HG03064 (cell line): ENCODE data around the gene PDGFB.

ENCODE experiments used
- ATAC-seq: cut with Tn5 transposase; IDR thresholded peaks from one replicate; pipeline ENCODE4 v1.9.1; 2021; ENCODE audit warnings: low read depth; ENCODE audit not compliant: unreplicated experiment

The PDGFB gene

GRCh38 chr22:39178206-39179111 is 66.3 kb downstream of the PDGFB start:
- ATAC-seq: no peak

- ATAC-seq: no peak
Measured at GRCh38 chr22:39177791-39178190, 67.0 kb downstream of the PDGFB start.

GRCh38 chr22:39177456-39177775 is 67.4 kb downstream of the PDGFB start:
- ATAC-seq: no peak

DNA sequence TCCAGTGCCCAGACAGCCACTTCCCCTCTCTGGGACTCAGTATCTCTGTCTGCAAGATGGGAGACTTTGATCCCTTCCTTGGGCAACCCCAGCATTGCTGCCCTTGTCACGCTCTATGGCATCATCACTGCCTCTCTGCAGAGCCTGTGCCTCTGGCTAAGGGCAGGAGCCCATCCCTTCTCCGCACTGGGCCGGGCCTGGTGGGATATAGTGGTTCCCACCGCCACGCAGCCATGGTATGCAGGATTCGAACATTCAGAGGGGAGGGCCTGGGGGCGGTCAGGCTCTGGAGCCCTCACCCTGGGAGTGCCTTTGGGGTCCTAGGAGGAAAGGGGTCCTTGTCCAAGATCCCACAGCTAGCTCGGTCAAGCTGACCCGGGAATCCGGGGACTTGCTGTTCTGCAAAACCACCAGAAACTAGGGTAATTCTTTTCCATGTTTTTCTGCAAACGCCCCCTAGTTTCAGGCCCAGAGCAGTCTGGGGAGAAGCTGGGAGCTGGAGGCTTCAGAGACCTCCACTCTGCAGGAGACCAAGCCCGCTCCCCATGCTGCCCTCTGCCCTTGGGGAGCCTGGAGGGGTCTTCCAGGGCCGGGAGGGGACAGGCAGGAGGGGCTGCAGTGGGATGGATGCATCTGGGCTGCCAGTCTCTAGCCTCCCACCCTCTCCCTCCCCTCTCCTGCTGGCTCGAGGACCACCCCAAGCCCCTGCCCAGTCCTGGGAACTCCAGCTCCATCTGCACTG is 67.9 kb downstream of the PDGFB start:
- no peak for ATAC-seq

DNA sequence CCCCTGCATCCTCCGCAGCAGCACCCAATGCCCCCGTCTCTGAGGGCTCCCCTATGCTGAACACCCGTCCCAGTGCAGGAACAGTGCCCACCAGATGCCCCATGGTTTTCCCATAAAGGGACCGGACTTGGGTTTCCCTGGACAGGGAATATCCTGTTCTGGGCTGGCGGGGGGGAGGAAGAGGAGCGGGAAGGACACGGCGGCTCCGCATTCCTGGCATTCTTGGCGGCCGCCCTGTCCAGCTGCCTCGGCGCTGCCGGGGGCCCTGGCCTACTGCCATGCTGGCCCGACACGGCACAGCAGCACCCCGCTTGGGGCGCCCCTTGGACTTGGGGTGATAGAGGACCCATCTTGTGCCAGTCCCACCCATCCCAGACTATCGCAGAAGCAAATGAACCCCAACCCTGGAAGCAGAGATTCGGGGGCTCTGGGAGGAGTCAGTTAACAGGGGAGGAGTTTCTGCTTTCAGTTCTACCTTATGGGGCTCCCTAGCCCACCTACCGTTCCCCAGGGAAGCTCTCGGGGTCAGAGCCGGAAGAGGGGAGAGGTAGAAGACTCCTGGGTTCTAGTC is 68.6 kb downstream of the PDGFB start:
- no peak for ATAC-seq

DNA sequence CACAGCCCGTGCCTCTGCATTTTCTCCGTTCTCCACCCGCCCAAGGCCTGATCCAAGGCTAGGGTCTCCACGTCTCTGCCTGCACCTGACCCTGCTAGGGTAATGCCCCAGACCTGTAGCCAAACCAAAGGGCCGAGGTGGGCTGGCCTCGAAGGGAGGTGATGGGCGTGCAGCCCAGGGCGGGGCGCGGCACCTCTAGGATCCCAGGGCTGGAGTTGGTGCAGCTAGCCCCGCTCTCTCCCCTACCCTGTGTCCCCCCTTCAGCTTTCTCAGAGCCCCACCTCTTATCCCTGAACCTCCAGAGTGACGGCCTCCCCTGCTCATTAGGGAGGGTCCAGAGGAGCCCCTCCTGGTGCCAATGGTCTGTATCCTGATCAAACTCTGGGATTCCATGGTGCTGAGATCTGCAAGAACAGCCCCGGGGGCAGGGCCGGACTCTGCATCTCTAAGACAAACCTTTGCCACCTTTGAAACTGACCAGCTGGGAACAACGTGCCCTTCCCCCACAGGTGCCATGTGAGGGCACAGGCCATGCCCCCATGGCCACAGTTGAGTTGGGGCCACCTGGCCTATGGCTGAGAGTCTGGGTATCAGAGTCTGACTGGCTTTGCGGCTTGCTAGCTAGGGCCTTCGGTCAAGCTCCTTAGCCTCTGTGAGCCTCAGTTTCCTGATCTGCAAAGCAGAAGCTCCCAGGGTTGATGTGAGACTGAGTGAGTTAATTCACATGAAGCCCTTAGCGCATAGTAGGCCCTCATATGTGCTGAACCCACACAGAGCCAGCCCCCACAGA is 69.2 kb downstream of the PDGFB start:
- no peak for ATAC-seq

- ATAC-seq: no peak
Measured at GRCh38 chr22:39174498-39175352, 70.1 kb downstream of the PDGFB start.

DNA sequence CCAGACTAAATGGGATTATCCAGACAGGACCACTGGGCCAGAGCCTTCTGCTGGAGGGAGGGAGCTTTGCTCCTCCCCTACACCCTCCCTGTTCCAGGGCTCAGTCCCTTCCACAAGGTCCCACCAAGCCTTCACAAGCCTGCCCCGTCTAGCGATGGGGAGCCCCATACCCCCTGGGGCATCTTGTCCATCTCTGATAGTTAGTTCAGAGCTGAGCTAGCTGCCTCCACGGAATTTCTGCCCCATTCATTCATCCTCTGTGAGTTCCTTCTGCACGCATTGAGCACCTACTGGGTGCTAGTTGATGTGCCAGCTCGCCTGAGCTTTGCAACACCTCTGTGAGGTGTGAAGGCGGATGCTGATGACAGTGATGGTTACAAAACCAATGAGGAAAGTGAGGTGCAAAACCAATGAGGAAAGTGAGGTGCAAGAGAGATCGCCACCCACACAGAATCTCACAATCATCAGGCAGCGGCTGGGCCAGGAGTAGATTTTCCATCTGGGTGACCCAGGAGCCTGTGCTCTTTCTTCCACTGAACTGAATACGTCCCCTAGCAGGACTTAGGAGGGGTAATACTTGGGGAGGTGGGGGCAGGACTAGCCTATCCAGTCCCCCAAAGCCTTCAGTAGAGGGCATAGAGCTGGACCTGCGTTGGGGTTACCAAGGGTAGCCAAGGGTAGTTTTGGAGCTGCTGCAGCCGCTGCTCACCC is 70.8 kb downstream of the PDGFB start:
- ATAC-seq: no peak
